ENCODE results near the gene KDM3A. TPM values are rescaled to one million over a fixed set of nuclear protein-coding genes. Genes with fewer than 3 reads are reported as not detected.

The KDM3A gene
- total RNA-seq, 1 donor from 2014 or later: 63.9 TPM

DNA sequence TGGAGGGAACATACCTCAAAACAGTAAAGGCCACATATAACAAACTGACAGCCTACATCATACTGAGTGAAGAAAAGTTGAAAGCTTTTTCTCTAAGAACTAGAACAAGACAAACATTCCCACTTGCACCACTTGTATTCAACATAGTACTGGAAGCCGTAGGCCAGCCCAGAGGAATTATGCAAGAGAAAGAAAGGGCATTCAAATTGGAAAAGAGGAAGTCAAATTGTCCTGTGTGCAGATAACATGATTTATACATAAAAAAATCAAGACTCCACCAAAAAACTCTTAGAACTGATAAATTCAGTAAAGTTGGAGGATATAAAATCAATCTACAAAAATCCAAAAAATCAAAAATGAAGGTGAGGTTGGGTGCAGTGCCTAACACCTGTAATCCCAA, 8.0 kb upstream of the KDM3A start:
- no peak for DNase-seq (ENCODE audit: low spot score)
- TF ChIP-seq, protein P1, sequence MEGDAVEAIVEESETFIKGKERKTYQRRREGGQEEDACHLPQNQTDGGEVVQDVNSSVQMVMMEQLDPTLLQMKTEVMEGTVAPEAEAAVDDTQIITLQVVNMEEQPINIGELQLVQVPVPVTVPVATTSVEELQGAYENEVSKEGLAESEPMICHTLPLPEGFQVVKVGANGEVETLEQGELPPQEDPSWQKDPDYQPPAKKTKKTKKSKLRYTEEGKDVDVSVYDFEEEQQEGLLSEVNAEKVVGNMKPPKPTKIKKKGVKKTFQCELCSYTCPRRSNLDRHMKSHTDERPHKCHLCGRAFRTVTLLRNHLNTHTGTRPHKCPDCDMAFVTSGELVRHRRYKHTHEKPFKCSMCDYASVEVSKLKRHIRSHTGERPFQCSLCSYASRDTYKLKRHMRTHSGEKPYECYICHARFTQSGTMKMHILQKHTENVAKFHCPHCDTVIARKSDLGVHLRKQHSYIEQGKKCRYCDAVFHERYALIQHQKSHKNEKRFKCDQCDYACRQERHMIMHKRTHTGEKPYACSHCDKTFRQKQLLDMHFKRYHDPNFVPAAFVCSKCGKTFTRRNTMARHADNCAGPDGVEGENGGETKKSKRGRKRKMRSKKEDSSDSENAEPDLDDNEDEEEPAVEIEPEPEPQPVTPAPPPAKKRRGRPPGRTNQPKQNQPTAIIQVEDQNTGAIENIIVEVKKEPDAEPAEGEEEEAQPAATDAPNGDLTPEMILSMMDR (IDR thresholded peaks at IDR 0.05; ENCODE audit: unreplicated experiment): no peak
- Mint-ChIP-seq H3K9me3 (ENCODE audit: unreplicated experiment) (no peaks in the 10 kb centered on the region), H3K4me1 (ENCODE audit: unreplicated experiment) (no peaks in the 10 kb centered on the region), H3K27me3 (ENCODE audit: unreplicated experiment) (no peaks in the 10 kb centered on the region), H3K36me3 (ENCODE audit: low read depth, unreplicated experiment) (no peaks in the 10 kb centered on the region), H3K4me3 (ENCODE audit: unreplicated experiment) (no peak overlapping the region), H3K27ac (ENCODE audit: unreplicated experiment) (no peak overlapping the region)

DNA sequence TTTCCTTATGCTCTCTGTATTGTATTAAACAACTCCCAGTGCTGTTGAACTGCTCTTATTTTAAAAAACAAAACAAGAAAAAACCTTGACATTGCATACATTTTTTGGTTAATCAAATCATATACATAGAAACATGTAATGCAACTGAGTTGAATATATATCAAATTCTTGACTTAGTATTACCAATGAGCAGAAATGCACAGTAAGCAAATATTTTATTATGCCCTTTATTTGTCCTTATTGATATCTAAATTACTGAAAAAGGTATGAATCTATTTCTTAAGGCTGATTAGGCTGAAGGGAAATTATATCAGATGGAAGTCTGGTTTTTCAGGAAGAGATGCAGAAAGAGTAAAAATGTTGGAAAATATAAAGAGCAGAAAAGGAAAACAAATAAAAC, 6.9 kb upstream of the KDM3A start:
- TF ChIP-seq, protein P1 (IDR thresholded peaks at IDR 0.05; ENCODE audit: unreplicated experiment): no peak
- H3K4me3 Mint-ChIP-seq (ENCODE audit: unreplicated experiment): no peak overlapping the region
- no peak overlapping the region for H3K27ac Mint-ChIP-seq (ENCODE audit: unreplicated experiment)
- DNase-seq (ENCODE audit: low spot score): no peak
- no peaks in the 10 kb centered on the region for H3K36me3 Mint-ChIP-seq (ENCODE audit: low read depth, unreplicated experiment)
- no peaks in the 10 kb centered on the region for H3K4me1 Mint-ChIP-seq (ENCODE audit: unreplicated experiment)
- H3K9me3 Mint-ChIP-seq (ENCODE audit: unreplicated experiment): no peaks in the 10 kb centered on the region
- H3K27me3 Mint-ChIP-seq (ENCODE audit: unreplicated experiment): no peaks in the 10 kb centered on the region

DNA sequence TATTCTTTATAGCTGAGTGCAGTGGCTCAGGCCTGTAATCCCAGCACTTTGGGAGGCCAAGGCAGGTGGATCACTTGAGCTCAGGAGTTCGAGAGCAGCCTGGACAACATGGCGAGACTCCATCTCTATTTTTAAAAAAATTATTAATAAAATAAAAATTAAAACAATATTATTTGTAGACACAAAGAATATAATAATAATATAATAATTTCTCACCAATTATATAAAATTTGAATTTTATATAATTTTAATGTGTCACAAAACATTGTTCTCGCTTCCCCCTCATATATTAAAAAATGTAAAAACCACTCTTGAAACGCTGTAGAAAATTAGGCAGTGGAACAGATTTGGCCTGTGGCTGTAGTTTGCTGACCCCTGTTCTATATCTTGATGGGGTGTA, 5.6 kb upstream of the KDM3A start:
- Mint-ChIP-seq H3K4me1 (ENCODE audit: unreplicated experiment) (peaks cover 3% of the 10 kb centered on the region), H3K36me3 (ENCODE audit: low read depth, unreplicated experiment) (peaks cover 11% of the 10 kb centered on the region), H3K4me3 (ENCODE audit: unreplicated experiment) (no peak overlapping the region), H3K27me3 (ENCODE audit: unreplicated experiment) (peaks cover 4% of the 10 kb centered on the region), H3K9me3 (ENCODE audit: unreplicated experiment) (peaks cover 8% of the 10 kb centered on the region), H3K27ac (ENCODE audit: unreplicated experiment) (no peak overlapping the region)
- DNase-seq (ENCODE audit: low spot score): no peak
- TF ChIP-seq, protein P1 (IDR thresholded peaks at IDR 0.05; ENCODE audit: unreplicated experiment): no peak

DNA sequence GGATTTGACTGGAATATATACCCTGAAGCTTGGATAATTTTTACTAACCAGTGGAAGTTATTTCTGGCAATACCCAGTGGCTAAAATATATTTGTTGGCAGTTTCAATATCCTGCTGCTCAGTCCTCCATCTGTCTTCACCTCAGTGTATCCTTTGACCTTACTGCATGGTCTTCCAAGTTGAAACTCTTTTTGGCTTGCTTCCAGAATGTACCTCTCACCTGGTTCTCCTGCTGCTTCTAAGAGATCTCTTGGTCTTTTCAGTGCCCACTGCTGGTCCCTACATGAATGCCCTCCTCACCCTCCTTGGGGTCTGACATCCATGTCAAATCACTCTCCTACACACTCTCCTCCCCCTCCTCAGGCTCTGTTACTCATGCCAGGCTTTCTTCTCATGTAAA, 4.8 kb upstream of the KDM3A start:
- TF ChIP-seq, protein P1 (IDR thresholded peaks at IDR 0.05; ENCODE audit: unreplicated experiment): no peak

DNA sequence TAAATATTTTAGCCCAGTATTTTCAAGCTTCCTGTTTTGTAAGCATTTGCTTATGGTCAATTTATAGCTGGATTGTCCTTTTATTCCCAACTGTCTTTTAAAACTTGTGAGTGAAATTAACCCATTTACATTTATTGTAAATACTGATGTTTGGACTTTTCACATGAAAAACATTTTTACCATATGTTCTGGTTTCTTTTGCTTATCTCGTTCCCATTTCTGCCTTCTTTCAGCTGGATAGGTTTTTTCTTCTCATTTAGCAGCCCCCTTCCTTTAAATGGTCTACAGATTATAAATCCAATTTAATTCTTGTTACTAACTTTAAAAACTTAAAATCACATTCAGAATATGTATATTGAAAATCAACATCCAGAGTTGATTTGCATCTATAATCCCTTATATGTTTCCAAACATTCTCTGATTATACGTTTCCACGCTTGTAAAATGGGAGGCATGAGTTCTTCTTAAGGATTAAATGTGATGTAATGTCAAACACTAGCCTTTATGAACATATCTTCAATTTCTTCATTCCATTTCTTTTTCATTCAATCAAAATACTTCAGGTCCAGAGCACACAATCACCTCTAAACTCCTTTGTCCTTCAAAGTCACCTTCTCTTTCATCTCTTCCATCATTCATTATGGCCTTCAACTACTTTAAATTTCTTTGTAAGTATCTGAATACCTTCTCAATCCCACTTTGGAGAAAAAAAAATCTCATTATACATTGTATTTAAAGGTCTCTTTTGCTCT, 1.1 kb upstream of the KDM3A start:
- TF ChIP-seq, protein P1 (IDR thresholded peaks at IDR 0.05; ENCODE audit: unreplicated experiment): no peak
- H3K36me3 Mint-ChIP-seq (ENCODE audit: low read depth, unreplicated experiment): peaks cover 34% of the 10 kb centered on the region
- DNase-seq (ENCODE audit: low spot score): no peak
- H3K27me3 Mint-ChIP-seq (ENCODE audit: unreplicated experiment): peaks cover 21% of the 10 kb centered on the region
- peaks cover 34% of the 10 kb centered on the region for H3K4me1 Mint-ChIP-seq (ENCODE audit: unreplicated experiment)
- H3K9me3 Mint-ChIP-seq (ENCODE audit: unreplicated experiment): peaks cover 10% of the 10 kb centered on the region
- peak overlapping the region; percentile 93 for H3K4me3 Mint-ChIP-seq (ENCODE audit: unreplicated experiment)
- H3K27ac Mint-ChIP-seq (ENCODE audit: unreplicated experiment): peak overlapping the region; percentile 100

More for the DNA sequence above, 4.8 kb upstream of the KDM3A start:
- no peak overlapping the region for H3K27ac Mint-ChIP-seq (ENCODE audit: unreplicated experiment)
- peaks cover 11% of the 10 kb centered on the region for H3K27me3 Mint-ChIP-seq (ENCODE audit: unreplicated experiment)
- peaks cover 15% of the 10 kb centered on the region for H3K36me3 Mint-ChIP-seq (ENCODE audit: low read depth, unreplicated experiment)
- no peak overlapping the region for H3K4me3 Mint-ChIP-seq (ENCODE audit: unreplicated experiment)
- H3K4me1 Mint-ChIP-seq (ENCODE audit: unreplicated experiment): peaks cover 7% of the 10 kb centered on the region
- no peak for DNase-seq (ENCODE audit: low spot score)
- peaks cover 10% of the 10 kb centered on the region for H3K9me3 Mint-ChIP-seq (ENCODE audit: unreplicated experiment)
